Activated T-helper 2 cell treated with anti-CD3 and anti-CD28 coated beads, Interferon-gamma antibody, Interleukin-2, Interleukin-4, amounts not matched to agents 10 μg/mL and 5 μg/mL and 100 μg/mL, durations not matched to agents 14 hours and 24 hours and 36 hours (primary cell): ENCODE measurements around the gene RFX8. TPM values are rescaled to one million over a fixed set of nuclear protein-coding genes. Genes with fewer than 3 reads are reported as not detected.

ENCODE experiments used
- DNase-seq: peaks from one replicate; pipeline ENCODE4 v3.0.0; 2021; ENCODE audit warnings: low spot score
- H3K27ac Mint-ChIP-seq: one replicate; pipeline ENCODE4 v1.8.0; 2021; ENCODE audit warnings: mixed read lengths
- H3K27me3 Mint-ChIP-seq: one replicate; pipeline ENCODE4 v1.8.0; 2021; ENCODE audit warnings: low read depth, mixed read lengths
- H3K36me3 Mint-ChIP-seq: one replicate; pipeline ENCODE4 v1.8.0; 2021; ENCODE audit warnings: low read depth, mixed read lengths
- H3K4me1 Mint-ChIP-seq: one replicate; pipeline ENCODE4 v1.8.0; 2021; ENCODE audit warnings: low read depth, mixed read lengths
- H3K4me3 Mint-ChIP-seq: one replicate; pipeline ENCODE4 v1.8.0; 2021; ENCODE audit warnings: low read depth, mild to moderate bottlenecking, moderate library complexity, mixed read lengths
- H3K9me3 Mint-ChIP-seq: one replicate; pipeline ENCODE4 v1.8.0; 2021; ENCODE audit warnings: mixed read lengths
- intact Hi-C: fragments of 100-400 bp; cut with micrococcal nuclease; formaldehyde crosslinking; loops from one replicate; pipeline ENCODE4 v1.15.1; 2023
- total RNA-seq: library from RNA; stranded (reverse); gene quantifications from 2 replicates; pipeline ENCODE4 v1.2.3, GENCODE V29; 2022

RFX8 gene
- total RNA-seq, 1 donor from 2014 or later: 1.6 TPM

GRCh38 chr2:101375653-101376052 lies 99.3 kb downstream of the RFX8 start:
- no peak for DNase-seq
- Mint-ChIP-seq H3K4me1 (peaks cover 5% of the 10 kb centered on the region), H3K4me3 (no peak overlapping the region), H3K9me3 (peaks cover 13% of the 10 kb centered on the region), H3K27me3 (peaks cover 10% of the 10 kb centered on the region), H3K27ac (no peak overlapping the region), H3K36me3 (no peaks in the 10 kb centered on the region)
- intact Hi-C loops: no loop called here

- H3K27ac Mint-ChIP-seq: no peak overlapping the region
- DNase-seq: no peak
- H3K36me3 Mint-ChIP-seq: no peaks in the 10 kb centered on the region
- peaks cover 13% of the 10 kb centered on the region for H3K9me3 Mint-ChIP-seq
- H3K4me1 Mint-ChIP-seq: peaks cover 5% of the 10 kb centered on the region
- intact Hi-C loops: no loop called here
- H3K4me3 Mint-ChIP-seq: no peak overlapping the region
- H3K27me3 Mint-ChIP-seq: peaks cover 10% of the 10 kb centered on the region
Observed at GRCh38 chr2:101374821-101375561, 99.9 kb downstream of the RFX8 start.

- DNase-seq: no peak
- Mint-ChIP-seq H3K9me3 (peaks cover 13% of the 10 kb centered on the region), H3K27me3 (peaks cover 10% of the 10 kb centered on the region), H3K36me3 (no peaks in the 10 kb centered on the region), H3K4me3 (no peak overlapping the region), H3K4me1 (peaks cover 5% of the 10 kb centered on the region), H3K27ac (no peak overlapping the region)
- intact Hi-C loops: no loop called here
Observed at GRCh38 chr2:101372792-101373191, 102.1 kb downstream of the RFX8 start.

- peaks cover 13% of the 10 kb centered on the region for H3K9me3 Mint-ChIP-seq
- no peak overlapping the region for H3K27ac Mint-ChIP-seq
- DNase-seq: no peak
- H3K4me3 Mint-ChIP-seq: no peak overlapping the region
- intact Hi-C loops: no loop called here
- peaks cover 5% of the 10 kb centered on the region for H3K4me1 Mint-ChIP-seq
- no peaks in the 10 kb centered on the region for H3K36me3 Mint-ChIP-seq
- H3K27me3 Mint-ChIP-seq: peaks cover 7% of the 10 kb centered on the region
Observed at GRCh38 chr2:101371636-101372035, 103.3 kb downstream of the RFX8 start.

- no peak for DNase-seq
- Mint-ChIP-seq H3K27ac (no peak overlapping the region), H3K4me3 (no peak overlapping the region), H3K27me3 (peaks cover 21% of the 10 kb centered on the region), H3K4me1 (no peaks in the 10 kb centered on the region), H3K9me3 (peaks cover 13% of the 10 kb centered on the region), H3K36me3 (no peaks in the 10 kb centered on the region)
- intact Hi-C loops: no loop called here
Observed at GRCh38 chr2:101369100-101369499, 105.8 kb downstream of the RFX8 start.

GRCh38 chr2:101368376-101368775 lies 106.5 kb downstream of the RFX8 start:
- Mint-ChIP-seq H3K36me3 (no peaks in the 10 kb centered on the region), H3K9me3 (peaks cover 12% of the 10 kb centered on the region), H3K27me3 (peaks cover 23% of the 10 kb centered on the region), H3K27ac (no peak overlapping the region), H3K4me3 (no peak overlapping the region), H3K4me1 (no peaks in the 10 kb centered on the region)
- intact Hi-C loops: no loop called here
- no peak for DNase-seq

GRCh38 chr2:101367508-101367907 lies 107.4 kb downstream of the RFX8 start:
- Mint-ChIP-seq H3K9me3 (peaks cover 3% of the 10 kb centered on the region), H3K27me3 (peaks cover 23% of the 10 kb centered on the region), H3K36me3 (no peaks in the 10 kb centered on the region), H3K27ac (no peak overlapping the region), H3K4me3 (no peak overlapping the region), H3K4me1 (peaks cover 2% of the 10 kb centered on the region)
- intact Hi-C loops: no loop called here
- no peak for DNase-seq

- intact Hi-C loops: no loop called here
- no peaks in the 10 kb centered on the region for H3K9me3 Mint-ChIP-seq
- H3K27ac Mint-ChIP-seq: no peak overlapping the region
- DNase-seq: no peak
- peaks cover 23% of the 10 kb centered on the region for H3K27me3 Mint-ChIP-seq
- H3K36me3 Mint-ChIP-seq: no peaks in the 10 kb centered on the region
- H3K4me1 Mint-ChIP-seq: peaks cover 24% of the 10 kb centered on the region
- H3K4me3 Mint-ChIP-seq: no peak overlapping the region
Observed at GRCh38 chr2:101364878-101365277, 110.0 kb downstream of the RFX8 start.

GRCh38 chr2:101362777-101363176 lies 112.1 kb downstream of the RFX8 start:
- intact Hi-C loops: no loop called here
- Mint-ChIP-seq H3K36me3 (no peaks in the 10 kb centered on the region), H3K9me3 (no peaks in the 10 kb centered on the region), H3K4me3 (no peak overlapping the region), H3K4me1 (peaks cover 27% of the 10 kb centered on the region), H3K27me3 (peaks cover 21% of the 10 kb centered on the region), H3K27ac (no peak overlapping the region)
- no peak for DNase-seq

- no peak overlapping the region for H3K27ac Mint-ChIP-seq
Observed at GRCh38 chr2:101362316-101362715, 112.6 kb downstream of the RFX8 start.

GRCh38 chr2:101361522-101361921 lies 113.4 kb downstream of the RFX8 start:
- intact Hi-C loops: no loop called here
- peak overlapping the region; percentile 13 for H3K4me3 Mint-ChIP-seq
- peak; percentile 25 for DNase-seq
- H3K27me3 Mint-ChIP-seq: peaks cover 18% of the 10 kb centered on the region
- H3K4me1 Mint-ChIP-seq: peaks cover 27% of the 10 kb centered on the region
- no peaks in the 10 kb centered on the region for H3K36me3 Mint-ChIP-seq
- H3K27ac Mint-ChIP-seq: no peak overlapping the region
- H3K9me3 Mint-ChIP-seq: no peaks in the 10 kb centered on the region

More at GRCh38 chr2:101362316-101362715, 112.6 kb downstream of the RFX8 start:
- H3K27me3 Mint-ChIP-seq: peaks cover 18% of the 10 kb centered on the region
- intact Hi-C loops: no loop called here
- H3K4me1 Mint-ChIP-seq: peaks cover 27% of the 10 kb centered on the region
- DNase-seq: no peak
- H3K9me3 Mint-ChIP-seq: no peaks in the 10 kb centered on the region
- no peak overlapping the region for H3K4me3 Mint-ChIP-seq
- H3K36me3 Mint-ChIP-seq: no peaks in the 10 kb centered on the region

GRCh38 chr2:101361121-101361520 lies 113.8 kb downstream of the RFX8 start:
- peaks cover 27% of the 10 kb centered on the region for H3K4me1 Mint-ChIP-seq
- intact Hi-C loops: no loop called here
- peak overlapping the region; percentile 13 for H3K4me3 Mint-ChIP-seq
- no peaks in the 10 kb centered on the region for H3K36me3 Mint-ChIP-seq
- no peak for DNase-seq
- H3K9me3 Mint-ChIP-seq: no peaks in the 10 kb centered on the region
- H3K27me3 Mint-ChIP-seq: peaks cover 16% of the 10 kb centered on the region
- H3K27ac Mint-ChIP-seq: no peak overlapping the region

GRCh38 chr2:101360232-101360631 lies 114.7 kb downstream of the RFX8 start:
- Mint-ChIP-seq H3K27ac (no peak overlapping the region), H3K4me1 (peaks cover 27% of the 10 kb centered on the region), H3K4me3 (no peak overlapping the region)

More at GRCh38 chr2:101360232-101360631, 114.7 kb downstream of the RFX8 start:
- DNase-seq: no peak
- Mint-ChIP-seq H3K27me3 (peaks cover 7% of the 10 kb centered on the region), H3K36me3 (no peaks in the 10 kb centered on the region), H3K9me3 (no peaks in the 10 kb centered on the region)
- intact Hi-C loops: no loop called here
